NCI-H2196 (cell line): Measurements from ENCODE around the gene OR11H1.
"Not testable (repeated sequence)": the region's sequence is repeated elsewhere in the genome, so short reads cannot be mapped to it uniquely, and the experiment has no call there.

ENCODE experiments used
- DNase-seq: peaks from one replicate; lab custom pipeline; 2025; ENCODE audit not compliant: unreplicated experiment; lab: John Stamatoyannopoulos, UW

The OR11H1 gene, protein sequence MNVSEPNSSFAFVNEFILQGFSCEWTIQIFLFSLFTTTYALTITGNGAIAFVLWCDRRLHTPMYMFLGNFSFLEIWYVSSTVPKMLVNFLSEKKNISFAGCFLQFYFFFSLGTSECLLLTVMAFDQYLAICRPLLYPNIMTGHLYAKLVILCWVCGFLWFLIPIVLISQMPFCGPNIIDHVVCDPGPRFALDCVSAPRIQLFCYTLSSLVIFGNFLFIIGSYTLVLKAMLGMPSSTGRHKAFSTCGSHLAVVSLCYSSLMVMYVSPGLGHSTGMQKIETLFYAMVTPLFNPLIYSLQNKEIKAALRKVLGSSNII

DNA sequence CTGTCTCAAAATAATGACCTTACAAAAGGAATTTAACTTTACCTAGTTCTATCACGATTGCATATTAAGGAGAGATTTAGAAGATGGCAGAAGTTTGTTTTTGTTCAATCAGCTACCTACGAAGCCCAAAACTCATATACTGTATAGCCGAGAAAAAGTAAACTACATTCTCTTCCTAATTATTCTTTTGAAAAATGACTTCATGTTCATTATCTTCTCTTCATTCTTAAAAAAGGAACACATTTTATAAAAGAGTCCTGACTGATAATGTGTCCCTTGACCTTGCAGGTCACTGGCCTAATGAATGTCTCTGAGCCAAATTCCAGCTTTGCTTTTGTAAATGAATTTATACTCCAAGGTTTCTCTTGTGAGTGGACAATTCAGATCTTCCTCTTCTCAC lies at the start of gene OR11H1:
Gene OR11H1, plus strand, starts transcription at position 301 of the 400 bp plus-strand sequence. Its CDS starts 0 bp downstream, at position 301.
- DNase-seq, result not testable (repeated sequence)

DNA sequence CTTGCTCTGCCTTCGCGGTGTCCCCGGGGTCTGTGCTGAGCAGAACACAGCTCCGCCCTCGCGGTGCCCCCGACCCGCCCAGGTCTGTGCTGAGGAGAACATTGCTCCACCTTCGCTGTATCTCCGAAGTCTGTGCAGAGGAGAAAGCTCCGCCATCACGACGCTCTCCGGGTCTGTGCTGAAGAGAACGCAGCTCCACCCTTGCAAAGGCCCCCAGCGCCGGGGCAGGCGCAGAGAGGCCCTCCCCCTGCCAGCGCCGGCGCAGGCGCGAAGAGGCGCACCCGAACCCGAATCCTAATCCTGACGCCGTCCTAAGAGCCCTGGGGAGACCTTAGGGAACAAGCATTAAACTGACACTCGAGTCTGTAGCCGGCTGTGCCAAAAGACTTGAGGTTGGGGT lies 18.0 kb upstream of the OR11H1 start:
- DNase-seq, result not testable (repeated sequence)

DNA sequence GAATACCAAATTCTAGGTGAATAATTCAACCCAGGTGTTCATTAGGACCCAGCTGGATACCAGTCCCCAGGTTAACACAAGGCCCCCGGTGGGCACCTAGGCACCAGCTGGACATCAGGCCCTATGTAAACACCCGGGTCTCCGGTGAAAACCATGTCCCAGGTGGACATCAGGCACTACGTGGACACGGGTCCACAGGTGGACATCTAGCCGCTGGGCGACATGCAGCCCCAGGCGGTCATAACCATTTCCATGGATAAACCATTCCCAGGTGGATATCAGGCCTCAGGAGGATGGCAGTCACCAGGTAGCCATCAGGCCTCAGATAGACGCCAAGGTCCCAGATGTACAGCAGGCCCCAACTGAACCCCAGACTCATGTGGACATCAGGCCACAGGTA lies 12.1 kb upstream of the OR11H1 start:
- not testable (repeated sequence) for DNase-seq

DNA sequence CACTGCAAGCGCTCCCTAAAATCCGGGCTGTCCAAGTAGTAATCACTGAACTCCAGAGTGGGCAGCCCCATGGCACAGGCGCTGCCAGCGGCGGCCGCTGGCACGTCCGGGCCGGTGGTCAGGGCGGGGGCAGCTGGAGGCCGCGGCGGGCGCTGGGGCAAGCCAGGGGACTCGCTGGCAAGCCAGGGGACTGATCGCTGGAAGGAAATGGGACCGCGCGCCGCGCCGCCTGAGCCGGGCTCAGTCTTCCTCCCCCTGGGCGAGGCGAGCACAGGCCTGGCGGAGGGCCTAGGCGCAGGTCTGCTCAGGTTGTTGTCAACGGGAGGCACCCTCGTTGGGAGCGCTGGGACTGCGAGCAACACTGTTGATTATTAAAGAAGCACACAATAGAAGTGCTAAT lies 25.8 kb downstream of the OR11H1 start:
- DNase-seq, result not testable (repeated sequence)

DNA sequence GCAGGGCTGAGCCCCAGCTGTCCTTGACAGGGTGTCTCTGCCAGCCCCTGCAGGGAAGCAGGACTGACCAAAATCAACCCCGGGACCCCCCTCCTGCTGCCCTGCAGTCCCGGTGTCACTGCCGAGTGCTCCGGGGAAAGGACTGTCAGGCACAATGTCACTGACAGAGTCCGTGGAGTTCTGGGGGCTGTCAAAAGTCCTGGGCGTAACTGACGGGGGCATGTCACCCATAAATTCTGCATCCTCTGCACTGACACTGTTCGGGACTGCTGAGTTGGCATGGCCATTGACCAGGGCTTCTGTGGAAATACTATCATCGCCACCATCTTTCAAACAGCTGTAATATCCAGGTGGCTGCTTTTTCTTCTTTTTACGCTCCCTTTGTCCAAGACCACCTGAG lies 35.5 kb downstream of the OR11H1 start:
- DNase-seq, result not testable (repeated sequence)

DNA sequence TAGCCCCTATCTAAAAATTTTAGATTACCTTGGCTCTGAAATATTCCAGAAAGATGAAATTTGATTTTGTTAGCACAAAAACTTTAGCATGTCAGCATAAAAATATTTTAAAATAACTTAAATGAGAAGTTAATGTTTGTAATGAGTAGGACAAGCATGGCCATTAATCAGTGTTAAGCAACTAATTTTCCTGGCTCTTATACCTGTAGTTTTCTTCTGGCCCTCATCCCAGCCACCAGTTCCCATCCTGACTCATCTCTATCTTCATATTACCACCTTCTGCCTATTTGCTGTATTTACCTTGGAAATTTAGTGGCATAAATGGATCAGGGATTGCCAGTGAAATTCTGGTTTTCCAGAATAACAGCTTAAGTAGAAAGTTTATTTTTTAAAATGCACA lies 37.1 kb downstream of the OR11H1 start:
- DNase-seq, result not testable (repeated sequence)
